Stimulated activated naive CD8-positive, alpha-beta T cell treated with anti-CD3 and anti-CD28 coated beads, Interleukin-15, Interleukin-2, amounts not matched to agents 100 U/mL and 50 U/mL, for 24 hours (primary cell): Measurements from ENCODE around the gene ASIC5.
"Not testable (repeated sequence)": the region's sequence is repeated elsewhere in the genome, so short reads cannot be mapped to it uniquely, and the experiment has no call there.

Experiments
- ATAC-seq: fragments of 150-1000 bp; cut with Tn5 transposase; one replicate; pipeline ENCODE4 v1.10.0; 2021
- DNase-seq: peaks from one replicate; pipeline ENCODE4 v3.0.0; 2021

The ASIC5 gene, protein sequence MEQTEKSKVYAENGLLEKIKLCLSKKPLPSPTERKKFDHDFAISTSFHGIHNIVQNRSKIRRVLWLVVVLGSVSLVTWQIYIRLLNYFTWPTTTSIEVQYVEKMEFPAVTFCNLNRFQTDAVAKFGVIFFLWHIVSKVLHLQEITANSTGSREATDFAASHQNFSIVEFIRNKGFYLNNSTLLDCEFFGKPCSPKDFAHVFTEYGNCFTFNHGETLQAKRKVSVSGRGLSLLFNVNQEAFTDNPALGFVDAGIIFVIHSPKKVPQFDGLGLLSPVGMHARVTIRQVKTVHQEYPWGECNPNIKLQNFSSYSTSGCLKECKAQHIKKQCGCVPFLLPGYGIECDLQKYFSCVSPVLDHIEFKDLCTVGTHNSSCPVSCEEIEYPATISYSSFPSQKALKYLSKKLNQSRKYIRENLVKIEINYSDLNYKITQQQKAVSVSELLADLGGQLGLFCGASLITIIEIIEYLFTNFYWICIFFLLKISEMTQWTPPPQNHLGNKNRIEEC

DNA sequence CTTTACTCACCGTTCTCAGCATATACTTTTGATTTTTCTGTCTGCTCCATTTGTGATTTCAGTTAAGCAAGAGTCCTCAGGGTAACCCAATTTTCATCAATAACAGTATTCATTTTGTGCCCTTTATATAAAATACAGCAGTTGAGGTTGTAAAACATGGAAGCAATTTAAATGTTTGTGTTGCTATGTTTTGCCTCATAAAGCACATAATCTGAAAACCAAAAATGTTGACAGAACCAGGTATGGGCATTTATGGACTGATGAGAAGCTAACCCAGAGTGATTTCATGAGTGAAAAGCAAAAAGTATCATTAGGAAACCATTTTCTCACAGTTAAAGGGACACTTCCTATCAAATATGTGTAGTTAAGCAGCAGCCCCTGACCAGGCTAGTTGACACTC lies at the start of gene ASIC5:
Gene ASIC5 (minus strand): TSS at position 101 of the 400 bp plus-strand sequence. CDS start 51 bp downstream, at position 50.
- ATAC-seq (no peak), DNase-seq (no peak)

GRCh38 chr4:155914782-155915181 lies 48.7 kb upstream of the ASIC5 start:
- no peak for ATAC-seq

DNA sequence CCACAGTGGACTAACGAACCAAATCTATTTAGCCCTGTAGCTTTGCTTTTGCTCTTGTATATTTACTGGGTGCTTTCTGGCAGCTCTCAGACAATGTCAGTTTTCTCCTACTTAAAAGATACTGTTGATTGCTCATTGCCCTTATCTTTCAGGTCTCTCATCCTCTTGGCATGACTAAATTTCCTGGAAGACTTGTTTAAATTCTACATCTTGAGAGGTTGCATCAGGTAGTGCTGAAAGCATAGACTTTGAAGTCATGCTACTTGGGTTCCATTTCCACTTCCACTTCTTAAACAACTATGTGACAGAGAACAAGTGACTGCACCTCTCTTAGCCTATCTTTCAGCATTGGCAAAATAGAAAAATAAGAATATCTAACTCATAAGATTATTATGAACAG lies 45.8 kb upstream of the ASIC5 start:
- DNase-seq (no peak), ATAC-seq (no peak)

More at GRCh38 chr4:155914782-155915181, 48.7 kb upstream of the ASIC5 start:
- no peak for DNase-seq

GRCh38 chr4:155909615-155910226 lies 43.6 kb upstream of the ASIC5 start:
- DNase-seq = no peak
- ATAC-seq = no peak

- ATAC-seq (no peak), DNase-seq (no peak)
These were observed 42.4 kb upstream of the ASIC5 start for GRCh38 chr4:155908187-155909139.

DNA sequence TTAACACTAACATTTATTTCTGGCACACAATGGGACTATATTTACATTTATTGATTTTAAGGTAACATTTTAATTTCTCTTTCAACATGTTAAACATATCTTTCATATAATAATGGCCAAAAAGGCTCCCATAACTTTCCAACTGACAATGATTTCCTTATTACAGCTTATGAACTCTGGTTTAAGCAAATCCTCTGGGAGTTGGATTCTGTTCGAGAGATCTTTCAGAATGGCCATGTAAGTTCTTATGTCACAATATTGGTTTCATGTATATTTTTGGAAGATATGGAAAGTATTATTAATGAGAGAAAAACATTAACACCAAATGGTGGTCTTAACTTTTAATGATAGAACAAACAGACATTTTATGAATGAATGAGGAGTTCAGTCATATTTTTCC lies 41.5 kb upstream of the ASIC5 start:
- no peak for ATAC-seq
- no peak for DNase-seq

DNA sequence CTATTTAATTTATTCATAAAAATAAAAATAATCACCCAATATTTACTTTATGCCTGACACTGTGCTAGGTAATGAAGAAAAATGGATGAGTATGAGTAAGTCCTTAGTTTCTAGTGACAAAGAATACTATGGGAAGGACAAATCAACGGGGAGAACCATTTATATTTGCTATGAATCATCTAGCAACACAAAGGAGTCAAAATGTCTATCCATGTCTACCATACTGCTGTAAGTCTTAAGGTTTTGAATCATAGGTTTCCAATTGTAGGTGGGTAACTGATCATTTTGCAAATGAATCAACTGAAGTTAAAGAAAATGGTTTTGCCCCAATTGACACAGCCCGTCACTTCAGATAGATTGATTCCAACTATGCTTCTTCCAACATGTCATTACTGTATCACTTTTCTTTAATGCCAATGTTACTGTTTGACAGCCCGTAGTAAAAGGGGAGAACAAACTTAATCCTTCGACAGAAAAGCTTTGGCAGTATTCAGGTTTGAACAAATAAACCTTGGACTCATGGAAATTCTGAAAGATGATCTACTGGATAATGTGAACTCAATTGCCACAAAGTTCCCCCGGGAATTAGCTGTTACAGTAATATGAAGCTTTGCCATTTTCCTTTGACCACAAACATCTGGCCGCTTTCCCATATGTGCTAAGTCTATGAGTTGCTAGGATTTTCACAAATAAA lies 40.6 kb upstream of the ASIC5 start:
- no peak for ATAC-seq
- DNase-seq = no peak

GRCh38 chr4:155904331-155904730 lies 38.3 kb upstream of the ASIC5 start:
- ATAC-seq (no peak), DNase-seq (no peak)

- no peak for DNase-seq
- no peak for ATAC-seq
These were observed 37.4 kb upstream of the ASIC5 start, which contains the start of gene TDO2 for GRCh38 chr4:155903453-155903852. TSS of gene TDO2 (plus strand) at chr4:155903696. CDS start at chr4:155903759, 63 bp downstream.

GRCh38 chr4:155901013-155901412 lies 34.9 kb upstream of the ASIC5 start:
- DNase-seq = no peak
- ATAC-seq = no peak

DNA sequence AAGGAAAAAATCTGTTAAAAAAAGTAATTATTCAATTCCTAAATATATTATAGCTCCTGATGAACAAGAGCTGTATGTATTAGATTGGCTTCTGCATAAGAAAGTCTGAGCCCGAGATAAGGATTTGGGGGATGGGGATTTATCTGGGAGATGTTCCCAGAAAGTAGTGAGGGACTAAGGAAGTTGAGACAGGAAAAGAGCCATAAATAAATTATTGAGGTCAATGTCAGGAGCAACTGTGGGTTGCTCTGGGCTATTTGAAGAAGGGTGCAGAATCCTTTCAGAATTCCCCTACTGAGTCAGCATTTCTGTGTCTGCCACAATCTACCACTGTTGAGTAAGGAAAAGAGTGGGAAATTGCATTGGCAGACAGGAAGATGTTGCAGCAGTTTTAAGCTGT lies 34.3 kb upstream of the ASIC5 start:
- ATAC-seq (no peak), DNase-seq (no peak)

- no peak for DNase-seq
- no peak for ATAC-seq
These were observed 33.8 kb upstream of the ASIC5 start for GRCh38 chr4:155899891-155900290.

- DNase-seq, ATAC-seq: not testable (repeated sequence)
These were observed 32.3 kb upstream of the ASIC5 start for GRCh38 chr4:155898371-155898770.

DNA sequence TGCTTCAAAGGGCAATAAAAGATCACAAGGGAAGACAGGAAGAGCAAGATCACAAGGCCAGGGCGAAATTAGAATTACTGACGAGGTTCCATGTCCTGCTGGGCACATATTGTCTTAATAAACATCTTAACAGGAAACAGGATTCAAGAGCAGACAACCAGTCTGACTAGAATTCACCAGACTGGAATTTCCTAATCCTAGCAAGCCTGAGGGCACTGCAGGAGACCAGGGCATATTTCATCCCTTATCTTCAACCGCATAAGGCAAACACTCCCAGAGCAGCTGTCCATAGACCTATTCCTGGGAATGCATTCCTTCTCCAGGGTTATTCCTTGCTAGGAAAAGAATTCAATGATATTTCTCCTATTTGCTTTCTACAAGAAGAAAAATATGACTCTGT lies 25.0 kb upstream of the ASIC5 start:
- ATAC-seq (no peak), DNase-seq (no peak)

GRCh38 chr4:155889946-155890345 lies 23.9 kb upstream of the ASIC5 start:
- no peak for ATAC-seq
- no peak for DNase-seq

- ATAC-seq (no peak), DNase-seq (no peak)
These were observed 23.1 kb upstream of the ASIC5 start for GRCh38 chr4:155889031-155889793.

GRCh38 chr4:155887847-155888570 lies 21.9 kb upstream of the ASIC5 start:
- ATAC-seq = no peak

DNA sequence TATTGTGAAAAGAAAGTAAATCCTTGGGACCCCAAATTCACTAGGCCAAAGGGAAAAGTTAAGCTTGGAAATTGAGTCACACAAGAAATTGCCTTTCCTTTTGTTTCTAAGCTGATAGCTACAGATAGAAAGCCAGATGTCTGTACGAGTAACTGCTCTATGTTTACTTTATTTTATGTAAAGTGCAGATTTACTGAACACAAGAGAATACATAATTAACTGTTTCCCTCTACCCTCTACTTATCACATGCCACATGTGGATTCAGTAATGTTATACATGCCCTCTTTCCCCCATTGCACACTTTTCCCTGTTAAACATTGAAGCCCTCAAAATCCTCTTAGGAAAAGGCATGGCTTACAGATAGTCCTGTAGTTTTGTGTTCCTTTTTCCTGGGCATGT lies 21.0 kb upstream of the ASIC5 start:
- ATAC-seq (no peak), DNase-seq (no peak)

More at GRCh38 chr4:155887847-155888570, 21.9 kb upstream of the ASIC5 start:
- no peak for DNase-seq

DNA sequence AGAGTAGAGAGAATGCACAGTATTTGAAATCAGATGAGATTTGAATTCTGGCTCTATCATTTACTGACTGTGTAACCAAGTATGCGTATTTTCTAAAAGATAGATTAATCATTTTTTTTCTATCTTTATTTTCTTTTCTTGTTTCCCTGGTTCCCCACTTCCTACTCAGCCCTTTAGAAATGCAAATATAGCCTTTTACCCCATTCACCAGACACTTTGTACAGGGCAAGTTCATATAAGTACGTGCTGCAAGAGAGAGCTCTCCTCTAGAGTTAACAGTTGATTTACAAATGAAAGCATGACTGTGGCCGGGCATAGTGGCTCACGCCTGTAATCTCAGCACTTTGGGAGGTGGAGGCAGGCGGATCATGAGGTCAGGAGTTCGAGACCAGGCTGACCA lies 19.6 kb upstream of the ASIC5 start:
- ATAC-seq (no peak), DNase-seq (no peak)

GRCh38 chr4:155883895-155884294 lies 17.8 kb upstream of the ASIC5 start:
- no peak for ATAC-seq

More at GRCh38 chr4:155883895-155884294, 17.8 kb upstream of the ASIC5 start:
- no peak for DNase-seq
